ENCODE results near the gene MIAT. TPM values are rescaled to one million over a fixed set of nuclear protein-coding genes. Genes with fewer than 3 reads are reported as not detected.

Gene MIAT
- total and polyA plus RNA-seq, 2 of the 8 experiments (the other 6 are each of a cell fraction or from before 2014, with no cell fraction given): 27.6 to 36.0 TPM

GRCh38 chr22:26651815-26652214, 5.6 kb upstream of the MIAT start:
- H3K79me2 ChIP-seq (ENCODE audit: control insufficient read depth in 1 of 2, insufficient read depth in 2 of 2, low read length in 2 of 2): no peaks in the 10 kb centered on the region
- H4K8ac ChIP-seq (ENCODE audit: extremely low read depth, insufficient read depth, low read length): no peak overlapping the region
- H3K27me3 ChIP-seq (replicated peaks in 1 of 4; ENCODE audit: control insufficient read depth in 3 of 4, extremely low read depth in 1 of 4, insufficient read depth in 3 of 4, low read length in 3 of 4): peaks cover 0 to 4% (median 0%) of the 10 kb centered on the region in 4 experiments; a peak in 1 of 7 replicates
- H3K36me3 ChIP-seq (ENCODE audit: control insufficient read depth in 2 of 4, insufficient read depth in 4 of 4, low read length in 3 of 4): no peaks in the 10 kb centered on the region; a peak in 1 of 8 replicates
- H2BK5ac ChIP-seq (ENCODE audit: low read depth, low read length): no peak overlapping the region
- no peak overlapping the region for H3K14ac ChIP-seq (ENCODE audit: insufficient read length)
- H3K23me2 ChIP-seq (ENCODE audit: low read depth, low read length): peaks cover under 1% of the 10 kb centered on the region; the same call in 1 of the 2 replicates
- peak overlapping the region; percentile 36 for H4K91ac ChIP-seq (replicated peaks; ENCODE audit: insufficient read length, low read length)
- no peak overlapping the region for H3K4me3 ChIP-seq (ENCODE audit: extremely low read depth in 1 of 4, insufficient read depth in 2 of 4, low read depth in 3 of 4, low read length in 4 of 4)
- ChIA-PET CTCF (ENCODE audit: partially characterized antibody) (interaction anchor here (0.8 kb wide), 1 partner anchor 213 kb away, joined by 4 read pairs; no protein-coding TSS in a partner anchor), POLR2A (ENCODE audit: partially characterized antibody) (interaction anchor here (0.8 to 1.9 kb wide), 3 partner anchors 9 to 17 kb away, joined by 3 to 7 read pairs (median 4); no protein-coding TSS in a partner anchor)
- peaks cover 8 to 25% (median 18%) of the 10 kb centered on the region in 4 experiments for H3K4me1 ChIP-seq (replicated peaks in 1 of 4; ENCODE audit: control insufficient read depth in 3 of 4, insufficient read depth in 4 of 4, low read length in 3 of 4)
- H2BK12ac ChIP-seq (ENCODE audit: low read depth, low read length): 0 out of 2 replicates have a peak overlapping the region, but pooled peaks have one; percentile 19
- no peak overlapping the region for H2BK120ac ChIP-seq (replicated peaks; ENCODE audit: low read depth, low read length)
- DNase-seq (ENCODE audit: low read depth in 1 of 2, low spot score in 2 of 2) (no peak), FAIRE-seq (no peak)
- no peak overlapping the region for H3K4ac ChIP-seq (replicated peaks; ENCODE audit: insufficient read length, low read depth, low read length)
- 0 out of 2 replicates have a peak overlapping the region, but pooled peaks have one; percentile 16 for H3K18ac ChIP-seq (ENCODE audit: extremely low read depth, low read length)
- no peak overlapping the region; the same call in 1 of the 2 replicates for H2AK5ac ChIP-seq (ENCODE audit: low read depth, low read length)
- H2AFZ ChIP-seq (ENCODE audit: low read length): no peak overlapping the region
- no peak overlapping the region for H2BK20ac ChIP-seq (ENCODE audit: low read length)
- H3K23ac ChIP-seq (ENCODE audit: insufficient read length): no peak overlapping the region
- H2BK15ac ChIP-seq (ENCODE audit: low read length): no peak overlapping the region
- no peaks in the 10 kb centered on the region for H4K20me1 ChIP-seq (replicated peaks in 1 of 2; ENCODE audit: control insufficient read depth in 1 of 2, insufficient read depth in 2 of 2, low read length in 2 of 2)
- no peak overlapping the region for H3K9ac ChIP-seq (replicated peaks in 1 of 4; ENCODE audit: extremely low read depth in 1 of 4, low read depth in 3 of 4, low read length in 3 of 4)
- H3K79me1 ChIP-seq (ENCODE audit: low read depth, low read length): no peaks in the 10 kb centered on the region
- no peaks in the 10 kb centered on the region for H3K9me3 ChIP-seq (ENCODE audit: insufficient read depth in 2 of 2, low read depth in 1 of 2, low read length in 1 of 2)
- H3K27ac ChIP-seq (ENCODE audit: low read depth, low read length): no peak overlapping the region
- no peak overlapping the region for H3K4me2 ChIP-seq (ENCODE audit: insufficient read depth in 1 of 2, low read depth in 2 of 2, low read length in 2 of 2)
- H3K56ac ChIP-seq (replicated peaks; ENCODE audit: insufficient read length, low read depth, low read length): no peak overlapping the region
- no peak overlapping the region for H4K5ac ChIP-seq (ENCODE audit: insufficient read length, low read depth, low read length)
- WGBS, 2 experiments (ENCODE audit: extremely low coverage in 1 of 2, insufficient coverage in 1 of 2, insufficient read length in 1 of 2, insufficient replicate concordance in 2 of 2, low coverage in 1 of 2, low lambda C conversion rate in 2 of 2, missing lambda C conversion rate in 1 of 2): 80% methylated on average over 10 of the region's 10 CpGs; no CpG with 5 or more reads in 1 of the 2 experiments
- TF ChIP-seq CBX8 (IDR thresholded peaks at IDR 0.05; ENCODE audit: borderline replicate concordance, low read depth, low read length) (no peak), SIN3A (conservative IDR thresholded peaks at IDR 0.05 in 1 of 2, IDR thresholded peaks at IDR 0.05 in 1 of 2; ENCODE audit: low read depth in 1 of 2, low read length in 2 of 2) (no peak), NRF1 (IDR thresholded peaks at IDR 0.05; ENCODE audit: low read depth, low read length) (no peak), BCL11A (IDR thresholded peaks at IDR 0.05; ENCODE audit: low read depth in 2 of 2, low read length in 2 of 2) (no peak), FOSL1 (IDR thresholded peaks at IDR 0.05; ENCODE audit: insufficient read depth, low read depth, low read length) (no peak), GABPA (IDR thresholded peaks at IDR 0.05; ENCODE audit: borderline replicate concordance, insufficient read depth, low read length) (no peak), TAF7 (optimal IDR thresholded peaks at IDR 0.05; ENCODE audit: borderline replicate concordance, low read depth, low read length) (no peak)

All from H1 (cell line).